ENCODE data around the gene FRYL. TPM values are rescaled to one million over a fixed set of nuclear protein-coding genes. Genes with fewer than 3 reads are reported as not detected.

Gene FRYL
- total and polyA plus RNA-seq, 2 experiments from 2014 or later = 15.7 to 82.3 TPM

- WGBS (ENCODE audit: low lambda C conversion rate, missing lambda C conversion rate) = 2% methylated on average over 10 of the region's 10 CpGs
- Histone ChIP-seq H3K27ac (peak overlapping the region; percentile 68), H3K4me1 (ENCODE audit: insufficient read depth) (peaks cover 23% of the 10 kb centered on the region), H2AFZ (peak overlapping the region; percentile 67), H3K9me3 (ENCODE audit: low read depth) (no peaks in the 10 kb centered on the region), H3K36me3 (replicated peaks; ENCODE audit: insufficient read depth, low read depth) (no peaks in the 10 kb centered on the region), H3K9me2 (replicated peaks; ENCODE audit: insufficient read depth) (no peaks in the 10 kb centered on the region), H3K27me3 (no peaks in the 10 kb centered on the region), H3K4me2 (peak overlapping the region; percentile 77), H4K20me1 (ENCODE audit: insufficient read depth, poor library complexity, severe bottlenecking) (peaks cover 28% of the 10 kb centered on the region), H3K79me2 (peaks cover 33% of the 10 kb centered on the region), H3K4me3 (peak overlapping the region; percentile 56)
- TF ChIP-seq, protein P1, sequence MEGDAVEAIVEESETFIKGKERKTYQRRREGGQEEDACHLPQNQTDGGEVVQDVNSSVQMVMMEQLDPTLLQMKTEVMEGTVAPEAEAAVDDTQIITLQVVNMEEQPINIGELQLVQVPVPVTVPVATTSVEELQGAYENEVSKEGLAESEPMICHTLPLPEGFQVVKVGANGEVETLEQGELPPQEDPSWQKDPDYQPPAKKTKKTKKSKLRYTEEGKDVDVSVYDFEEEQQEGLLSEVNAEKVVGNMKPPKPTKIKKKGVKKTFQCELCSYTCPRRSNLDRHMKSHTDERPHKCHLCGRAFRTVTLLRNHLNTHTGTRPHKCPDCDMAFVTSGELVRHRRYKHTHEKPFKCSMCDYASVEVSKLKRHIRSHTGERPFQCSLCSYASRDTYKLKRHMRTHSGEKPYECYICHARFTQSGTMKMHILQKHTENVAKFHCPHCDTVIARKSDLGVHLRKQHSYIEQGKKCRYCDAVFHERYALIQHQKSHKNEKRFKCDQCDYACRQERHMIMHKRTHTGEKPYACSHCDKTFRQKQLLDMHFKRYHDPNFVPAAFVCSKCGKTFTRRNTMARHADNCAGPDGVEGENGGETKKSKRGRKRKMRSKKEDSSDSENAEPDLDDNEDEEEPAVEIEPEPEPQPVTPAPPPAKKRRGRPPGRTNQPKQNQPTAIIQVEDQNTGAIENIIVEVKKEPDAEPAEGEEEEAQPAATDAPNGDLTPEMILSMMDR (IDR thresholded peaks at IDR 0.05; ENCODE audit: poor library complexity) = no peak
- DNase-seq (ENCODE audit: low spot score) = peak; percentile 52
Measured at GRCh38 chr4:48780865-48781214, 761 bp upstream of the FRYL start.

GRCh38 chr4:48779095-48779997 lies 733 bp downstream of the FRYL start:
- Histone ChIP-seq H3K4me3 (peak overlapping the region; percentile 63), H3K27me3 (no peaks in the 10 kb centered on the region), H3K4me1 (ENCODE audit: insufficient read depth) (peaks cover 23% of the 10 kb centered on the region), H3K9me2 (replicated peaks; ENCODE audit: insufficient read depth) (no peaks in the 10 kb centered on the region), H3K27ac (peak overlapping the region; percentile 93), H4K20me1 (ENCODE audit: insufficient read depth, poor library complexity, severe bottlenecking) (peaks cover 35% of the 10 kb centered on the region), H3K4me2 (peak overlapping the region; percentile 77), H3K9me3 (ENCODE audit: low read depth) (no peaks in the 10 kb centered on the region), H2AFZ (peak overlapping the region; percentile 53), H3K79me2 (peaks cover 48% of the 10 kb centered on the region), H3K36me3 (replicated peaks; ENCODE audit: insufficient read depth, low read depth) (no peaks in the 10 kb centered on the region)
- DNase-seq (ENCODE audit: low spot score) = peak; percentile 85
- under 1% methylated on average over 84 of the region's 108 CpGs for WGBS (ENCODE audit: low lambda C conversion rate, missing lambda C conversion rate)
- TF ChIP-seq, protein P1 (IDR thresholded peaks at IDR 0.05; ENCODE audit: poor library complexity) = peak; percentile 16
- no peak for TF ChIP-seq EZH2phosphoT487 (IDR thresholded peaks at IDR 0.05; ENCODE audit: low read depth, severe bottlenecking, unreplicated experiment)

GRCh38 chr4:48778431-48779094 lies 1.5 kb downstream of the FRYL start:
- Histone ChIP-seq H3K9me3 (ENCODE audit: low read depth) (no peaks in the 10 kb centered on the region), H3K79me2 (peaks cover 56% of the 10 kb centered on the region), H3K4me1 (ENCODE audit: insufficient read depth) (peaks cover 23% of the 10 kb centered on the region), H4K20me1 (ENCODE audit: insufficient read depth, poor library complexity, severe bottlenecking) (peaks cover 35% of the 10 kb centered on the region), H3K27me3 (no peaks in the 10 kb centered on the region), H3K4me2 (peak overlapping the region; percentile 77), H2AFZ (peak overlapping the region; percentile 53), H3K27ac (peak overlapping the region; percentile 93), H3K36me3 (replicated peaks; ENCODE audit: insufficient read depth, low read depth) (no peaks in the 10 kb centered on the region), H3K4me3 (peak overlapping the region; percentile 63), H3K9me2 (replicated peaks; ENCODE audit: insufficient read depth) (no peaks in the 10 kb centered on the region)
- no peak for TF ChIP-seq EZH2phosphoT487 (IDR thresholded peaks at IDR 0.05; ENCODE audit: low read depth, severe bottlenecking, unreplicated experiment)
- TF ChIP-seq, protein P1 (IDR thresholded peaks at IDR 0.05; ENCODE audit: poor library complexity) = no peak
- TF ChIP-seq EZH2 (IDR thresholded peaks at IDR 0.05; ENCODE audit: borderline replicate concordance) = no peak
- no peak for DNase-seq (ENCODE audit: low spot score)
- WGBS (ENCODE audit: low lambda C conversion rate, missing lambda C conversion rate) = 2% methylated on average over 8 of the region's 8 CpGs

Measured in hepatocyte (in vitro differentiated cells).